ENCODE measurements around the gene VWA2.

- no peak for TF ChIP-seq JUN (IDR thresholded peaks at IDR 0.05; ENCODE audit: borderline replicate concordance, insufficient read depth, insufficient read length, low read depth)
- TF ChIP-seq, protein P1, sequence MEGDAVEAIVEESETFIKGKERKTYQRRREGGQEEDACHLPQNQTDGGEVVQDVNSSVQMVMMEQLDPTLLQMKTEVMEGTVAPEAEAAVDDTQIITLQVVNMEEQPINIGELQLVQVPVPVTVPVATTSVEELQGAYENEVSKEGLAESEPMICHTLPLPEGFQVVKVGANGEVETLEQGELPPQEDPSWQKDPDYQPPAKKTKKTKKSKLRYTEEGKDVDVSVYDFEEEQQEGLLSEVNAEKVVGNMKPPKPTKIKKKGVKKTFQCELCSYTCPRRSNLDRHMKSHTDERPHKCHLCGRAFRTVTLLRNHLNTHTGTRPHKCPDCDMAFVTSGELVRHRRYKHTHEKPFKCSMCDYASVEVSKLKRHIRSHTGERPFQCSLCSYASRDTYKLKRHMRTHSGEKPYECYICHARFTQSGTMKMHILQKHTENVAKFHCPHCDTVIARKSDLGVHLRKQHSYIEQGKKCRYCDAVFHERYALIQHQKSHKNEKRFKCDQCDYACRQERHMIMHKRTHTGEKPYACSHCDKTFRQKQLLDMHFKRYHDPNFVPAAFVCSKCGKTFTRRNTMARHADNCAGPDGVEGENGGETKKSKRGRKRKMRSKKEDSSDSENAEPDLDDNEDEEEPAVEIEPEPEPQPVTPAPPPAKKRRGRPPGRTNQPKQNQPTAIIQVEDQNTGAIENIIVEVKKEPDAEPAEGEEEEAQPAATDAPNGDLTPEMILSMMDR (IDR thresholded peaks at IDR 0.05; ENCODE audit: extremely low read depth in 1 of 2, insufficient read depth in 1 of 2, low read depth in 1 of 2, low read length in 2 of 2): no peak
- no peak for TF ChIP-seq EZH2 (IDR thresholded peaks at IDR 0.05; ENCODE audit: borderline replicate concordance, low read depth, low read length, severe bottlenecking)
- TF ChIP-seq POLR2A (IDR thresholded peaks at IDR 0.05; ENCODE audit: low read depth, low read length): no peak
- TF ChIP-seq POLR2AphosphoS5 (IDR thresholded peaks at IDR 0.05; ENCODE audit: insufficient read depth, low read depth, low read length): no peak
These were observed 88.7 kb downstream of the VWA2 start for GRCh38 chr10:114327537-114328440.
